SK-N-SH (cell line): ENCODE data around the gene PACSIN2.

ENCODE experiments used
- EP300 ChIP-seq, 2 experiments: IDR thresholded peaks; 2 replicates each; pipeline versions ENCODE4 v1.4.0 to v1.6.1; 2012; ENCODE audit warnings: borderline replicate concordance in 1 of 2, low read depth in 1 of 2, low read length in 1 of 2
- FOSL2 ChIP-seq: IDR thresholded peaks from 2 replicates; pipeline ENCODE4 v1.4.0; 2012; ENCODE audit warnings: low read depth, mild to moderate bottlenecking, moderate library complexity, borderline replicate concordance
- JUND ChIP-seq: IDR thresholded peaks from 2 replicates; pipeline ENCODE4 v1.4.0; 2012
- REST ChIP-seq: IDR thresholded peaks from 2 replicates; pipeline ENCODE4 v1.6.1; 2012; ENCODE audit warnings: mild to moderate bottlenecking, low read depth, low read length, moderate library complexity
- SIN3A ChIP-seq: IDR thresholded peaks from 2 replicates; pipeline ENCODE4 v1.6.1; 2012; ENCODE audit warnings: low read depth, mild to moderate bottlenecking, low read length, moderate library complexity, borderline replicate concordance
- YY1 ChIP-seq: IDR thresholded peaks from 2 replicates; pipeline ENCODE4 v1.4.0; 2012; ENCODE audit warnings: low read depth, mild to moderate bottlenecking
- TF ChIP-seq, protein P1 (sequence below): fragments of 200-600 bp; sonication (generic); IDR thresholded peaks from 2 replicates; pipeline ENCODE4 v1.6.1; 2017; ENCODE audit warnings: antibody characterized with exemption, mild to moderate bottlenecking, moderate library complexity
- TF ChIP-seq, protein P2 (sequence below): fragments of 150-350 bp; IDR thresholded peaks from 2 replicates; pipeline ENCODE4 v1.6.1; 2016; ENCODE audit warnings: mild to moderate bottlenecking, low read depth, low read length

DNA sequence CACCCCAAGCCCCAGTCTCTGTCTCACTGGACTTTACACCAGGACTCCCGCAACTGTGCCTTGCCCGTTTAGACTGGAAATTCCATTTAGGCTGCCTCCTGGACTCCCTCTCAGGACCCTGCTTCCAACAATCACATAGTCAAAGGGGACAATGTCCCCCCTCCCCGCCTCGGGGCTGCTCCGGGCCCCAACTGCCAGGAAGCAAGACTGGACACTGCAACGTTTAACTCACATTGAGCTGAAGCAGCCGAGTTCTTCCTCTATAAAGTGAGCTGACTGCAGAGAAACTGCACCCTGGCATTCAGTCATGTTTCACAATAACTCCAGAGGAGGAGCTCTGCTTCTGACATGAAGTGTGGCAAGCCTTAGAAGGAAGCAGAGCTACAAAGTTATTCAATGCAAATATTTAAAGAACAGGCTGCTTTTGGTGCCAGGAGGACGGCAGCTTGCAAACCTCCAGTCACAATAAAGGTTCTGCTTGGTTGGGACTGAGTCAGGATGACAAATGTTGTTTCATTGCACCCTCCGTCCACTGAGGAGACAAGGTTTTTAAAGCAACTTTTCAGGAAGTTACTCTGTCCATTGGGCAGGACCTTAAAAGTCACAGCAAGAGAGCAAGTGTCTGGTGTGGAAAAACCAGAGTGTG, 19.9 kb downstream of the PACSIN2 start:
- no peak for TF ChIP-seq YY1
- TF ChIP-seq, protein P1, sequence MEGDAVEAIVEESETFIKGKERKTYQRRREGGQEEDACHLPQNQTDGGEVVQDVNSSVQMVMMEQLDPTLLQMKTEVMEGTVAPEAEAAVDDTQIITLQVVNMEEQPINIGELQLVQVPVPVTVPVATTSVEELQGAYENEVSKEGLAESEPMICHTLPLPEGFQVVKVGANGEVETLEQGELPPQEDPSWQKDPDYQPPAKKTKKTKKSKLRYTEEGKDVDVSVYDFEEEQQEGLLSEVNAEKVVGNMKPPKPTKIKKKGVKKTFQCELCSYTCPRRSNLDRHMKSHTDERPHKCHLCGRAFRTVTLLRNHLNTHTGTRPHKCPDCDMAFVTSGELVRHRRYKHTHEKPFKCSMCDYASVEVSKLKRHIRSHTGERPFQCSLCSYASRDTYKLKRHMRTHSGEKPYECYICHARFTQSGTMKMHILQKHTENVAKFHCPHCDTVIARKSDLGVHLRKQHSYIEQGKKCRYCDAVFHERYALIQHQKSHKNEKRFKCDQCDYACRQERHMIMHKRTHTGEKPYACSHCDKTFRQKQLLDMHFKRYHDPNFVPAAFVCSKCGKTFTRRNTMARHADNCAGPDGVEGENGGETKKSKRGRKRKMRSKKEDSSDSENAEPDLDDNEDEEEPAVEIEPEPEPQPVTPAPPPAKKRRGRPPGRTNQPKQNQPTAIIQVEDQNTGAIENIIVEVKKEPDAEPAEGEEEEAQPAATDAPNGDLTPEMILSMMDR, result no peak
- no peak for TF ChIP-seq SIN3A
- TF ChIP-seq FOSL2, result peak; percentile 28; the same call in 1 of the 2 replicates
- TF ChIP-seq EP300 (IDR thresholded peaks at IDR 0.05; ENCODE audit: borderline replicate concordance in 1 of 2, low read depth in 1 of 2, low read length in 1 of 2), result no peak
- TF ChIP-seq REST, result no peak
- TF ChIP-seq, protein P2, sequence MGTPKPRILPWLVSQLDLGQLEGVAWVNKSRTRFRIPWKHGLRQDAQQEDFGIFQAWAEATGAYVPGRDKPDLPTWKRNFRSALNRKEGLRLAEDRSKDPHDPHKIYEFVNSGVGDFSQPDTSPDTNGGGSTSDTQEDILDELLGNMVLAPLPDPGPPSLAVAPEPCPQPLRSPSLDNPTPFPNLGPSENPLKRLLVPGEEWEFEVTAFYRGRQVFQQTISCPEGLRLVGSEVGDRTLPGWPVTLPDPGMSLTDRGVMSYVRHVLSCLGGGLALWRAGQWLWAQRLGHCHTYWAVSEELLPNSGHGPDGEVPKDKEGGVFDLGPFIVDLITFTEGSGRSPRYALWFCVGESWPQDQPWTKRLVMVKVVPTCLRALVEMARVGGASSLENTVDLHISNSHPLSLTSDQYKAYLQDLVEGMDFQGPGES, result no peak
- TF ChIP-seq JUND, result no peak
